GM06990 (cell line): ENCODE results near the gene PNMA8C.
"Not testable (repeated sequence)": the region's sequence is repeated elsewhere in the genome, so short reads cannot be mapped to it uniquely, and the experiment has no call there.

Experiments
- DNase-seq: peaks from one replicate; pipeline ENCODE4 v3.0.0-alpha.2; 2011; ENCODE audit not compliant: insufficient read length; ENCODE audit errors: extremely low read depth
- H3K27me3 ChIP-seq: replicated peaks from 2 replicates; pipeline ENCODE4 v1.6.0; 2011; ENCODE audit warnings: low read length; ENCODE audit not compliant: control insufficient read depth, insufficient read depth
- H3K36me3 ChIP-seq: 2 replicates; pipeline ENCODE4 v1.5.1; 2011; ENCODE audit warnings: low read length; ENCODE audit not compliant: control insufficient read depth, insufficient read depth
- H3K4me3 ChIP-seq: replicated peaks from 2 replicates; pipeline ENCODE4 v1.5.1; 2011; ENCODE audit warnings: low read depth, mild to moderate bottlenecking, control low read depth, low read length
- TF ChIP-seq, protein P1 (sequence below): IDR thresholded peaks from 2 replicates; pipeline ENCODE4 v1.5.1; 2011; ENCODE audit warnings: low read length, control low read depth, mild to moderate bottlenecking, inconsistent platforms; ENCODE audit not compliant: insufficient read depth, poor library complexity, severe bottlenecking

Gene PNMA8C

DNA sequence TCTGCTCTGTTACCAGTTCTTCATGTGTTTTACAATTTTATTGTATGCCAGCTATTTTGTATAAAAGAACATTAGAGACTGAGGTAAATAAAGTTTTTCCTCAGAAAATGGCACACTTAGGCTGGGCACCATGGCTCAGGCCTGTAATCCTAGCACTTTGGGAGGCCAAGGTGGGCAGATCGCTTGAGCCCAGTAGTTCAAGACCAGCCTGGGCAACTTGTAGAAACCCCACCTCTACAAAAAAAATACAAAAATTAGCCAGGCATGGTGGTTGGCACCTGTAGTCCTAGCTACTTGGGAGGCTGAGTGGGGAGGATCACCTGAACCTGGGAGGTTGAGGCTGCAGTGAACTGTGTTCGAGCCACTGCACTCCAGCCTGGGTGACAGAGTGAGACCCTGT lies 47.4 kb downstream of the PNMA8C start:
- Histone ChIP-seq H3K36me3 (peaks cover 32% of the 10 kb centered on the region), H3K4me3 (no peak overlapping the region), H3K27me3 (no peaks in the 10 kb centered on the region)
- DNase-seq = no peak
- TF ChIP-seq, protein P1, sequence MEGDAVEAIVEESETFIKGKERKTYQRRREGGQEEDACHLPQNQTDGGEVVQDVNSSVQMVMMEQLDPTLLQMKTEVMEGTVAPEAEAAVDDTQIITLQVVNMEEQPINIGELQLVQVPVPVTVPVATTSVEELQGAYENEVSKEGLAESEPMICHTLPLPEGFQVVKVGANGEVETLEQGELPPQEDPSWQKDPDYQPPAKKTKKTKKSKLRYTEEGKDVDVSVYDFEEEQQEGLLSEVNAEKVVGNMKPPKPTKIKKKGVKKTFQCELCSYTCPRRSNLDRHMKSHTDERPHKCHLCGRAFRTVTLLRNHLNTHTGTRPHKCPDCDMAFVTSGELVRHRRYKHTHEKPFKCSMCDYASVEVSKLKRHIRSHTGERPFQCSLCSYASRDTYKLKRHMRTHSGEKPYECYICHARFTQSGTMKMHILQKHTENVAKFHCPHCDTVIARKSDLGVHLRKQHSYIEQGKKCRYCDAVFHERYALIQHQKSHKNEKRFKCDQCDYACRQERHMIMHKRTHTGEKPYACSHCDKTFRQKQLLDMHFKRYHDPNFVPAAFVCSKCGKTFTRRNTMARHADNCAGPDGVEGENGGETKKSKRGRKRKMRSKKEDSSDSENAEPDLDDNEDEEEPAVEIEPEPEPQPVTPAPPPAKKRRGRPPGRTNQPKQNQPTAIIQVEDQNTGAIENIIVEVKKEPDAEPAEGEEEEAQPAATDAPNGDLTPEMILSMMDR = no peak

GRCh38 chr19:46380690-46381089 lies 48.0 kb downstream of the PNMA8C start:
- Histone ChIP-seq H3K4me3 (no peak overlapping the region), H3K36me3 (peaks cover 34% of the 10 kb centered on the region), H3K27me3 (no peaks in the 10 kb centered on the region)
- DNase-seq = no peak
- TF ChIP-seq, protein P1 = no peak

DNA sequence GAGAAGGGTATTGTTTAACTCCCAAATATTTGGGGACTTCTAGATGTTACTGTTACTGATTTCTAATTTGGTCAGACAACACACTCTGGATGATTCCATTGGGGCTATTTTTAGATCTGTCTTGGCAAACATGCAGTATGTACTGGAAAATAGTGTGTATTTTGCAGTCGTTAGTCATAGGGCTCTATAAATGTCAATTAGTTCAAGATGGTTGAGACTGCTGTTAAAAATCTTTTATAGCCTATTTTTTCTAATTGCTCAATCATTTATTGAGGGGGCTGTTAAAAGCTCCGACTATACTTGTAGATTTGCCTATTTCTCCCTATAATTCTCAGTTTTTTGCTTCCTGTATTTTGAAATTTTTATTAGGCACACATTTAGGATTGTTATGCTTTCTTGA lies 50.5 kb downstream of the PNMA8C start:
- Histone ChIP-seq H3K4me3 (no peak overlapping the region), H3K27me3 (no peaks in the 10 kb centered on the region), H3K36me3 (peaks cover 26% of the 10 kb centered on the region)
- TF ChIP-seq, protein P1 = no peak
- no peak for DNase-seq

DNA sequence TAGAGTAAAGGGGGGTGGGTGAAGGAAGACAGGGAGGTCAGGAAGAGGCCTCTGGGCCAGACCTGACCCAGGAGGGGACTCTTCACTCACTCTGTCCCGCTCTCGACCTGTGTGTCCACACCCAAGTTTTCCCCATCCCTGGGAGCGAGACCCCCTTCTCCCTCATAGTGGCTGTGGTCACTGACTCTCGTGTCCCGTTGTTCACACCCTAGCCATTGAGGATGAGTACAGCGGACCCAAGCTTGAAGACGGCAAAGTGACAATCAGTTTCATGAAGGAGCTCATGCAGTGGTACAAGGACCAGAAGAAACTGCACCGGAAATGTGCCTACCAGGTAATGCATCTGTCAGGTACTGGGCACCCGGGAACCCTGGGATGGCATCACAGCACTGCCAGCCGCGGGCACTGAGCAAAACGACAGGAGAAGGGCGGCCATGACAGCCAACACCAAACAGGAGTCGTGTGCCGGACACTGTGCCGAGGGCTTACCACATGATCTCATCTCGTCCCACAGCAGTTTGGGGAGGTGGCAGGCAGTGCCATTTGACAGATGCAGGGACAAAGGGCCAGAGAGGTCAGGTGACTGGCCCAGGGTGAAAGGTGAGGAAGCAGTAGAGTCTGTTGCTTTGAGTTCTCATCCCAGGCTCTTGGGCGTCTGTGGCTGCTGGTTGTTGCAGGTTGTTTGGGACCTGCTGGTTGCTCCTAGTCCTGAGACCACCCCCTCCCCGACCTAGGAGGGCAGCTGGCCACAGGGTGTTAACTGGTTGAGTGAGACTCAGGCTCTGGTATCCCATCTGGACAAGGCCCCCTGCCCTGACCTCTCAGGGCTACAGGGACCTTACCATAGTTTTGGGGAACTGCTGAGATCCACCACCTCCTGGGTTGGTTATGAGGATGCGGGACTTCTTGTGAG lies 52.2 kb downstream of the PNMA8C start:
- no peaks in the 10 kb centered on the region for H3K27me3 ChIP-seq
- DNase-seq = no peak
- H3K36me3 ChIP-seq = peaks cover 18% of the 10 kb centered on the region
- no peak overlapping the region for H3K4me3 ChIP-seq
- TF ChIP-seq, protein P1 = no peak

DNA sequence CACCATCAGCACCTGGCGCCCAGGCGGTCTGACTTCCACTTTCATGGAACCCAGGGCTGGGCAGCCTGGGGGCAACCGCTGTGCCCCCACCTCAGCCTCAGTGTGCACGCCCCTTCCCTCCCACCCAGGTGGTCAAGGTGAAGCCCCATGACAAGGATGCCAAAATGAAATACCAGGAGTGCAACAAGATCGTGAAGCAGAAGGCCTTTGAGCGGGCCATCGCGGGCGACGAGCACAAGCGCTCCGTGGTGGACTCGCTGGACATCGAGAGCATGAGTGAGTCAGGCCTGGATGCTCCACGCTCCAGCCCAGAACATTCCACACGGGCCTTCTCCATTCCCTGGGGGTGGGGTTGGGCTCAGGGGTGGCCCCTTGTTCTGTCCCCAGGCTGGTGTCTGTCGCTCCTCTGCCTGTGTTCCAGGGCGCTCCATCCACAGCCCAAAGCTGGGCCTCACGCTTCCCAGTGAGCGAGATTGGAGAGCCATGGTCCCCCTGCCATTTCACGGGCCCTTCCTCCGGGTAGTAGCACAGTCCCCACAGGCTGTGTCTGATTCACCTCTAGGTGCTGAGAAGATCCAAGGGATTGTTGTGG lies 53.2 kb downstream of the PNMA8C start:
- DNase-seq, H3K27me3 ChIP-seq, H3K4me3 ChIP-seq: not testable (repeated sequence)
- peaks cover 18% of the 10 kb centered on the region for H3K36me3 ChIP-seq
